ENCODE measurements around the gene DLG2.

DLG2 gene

DNA sequence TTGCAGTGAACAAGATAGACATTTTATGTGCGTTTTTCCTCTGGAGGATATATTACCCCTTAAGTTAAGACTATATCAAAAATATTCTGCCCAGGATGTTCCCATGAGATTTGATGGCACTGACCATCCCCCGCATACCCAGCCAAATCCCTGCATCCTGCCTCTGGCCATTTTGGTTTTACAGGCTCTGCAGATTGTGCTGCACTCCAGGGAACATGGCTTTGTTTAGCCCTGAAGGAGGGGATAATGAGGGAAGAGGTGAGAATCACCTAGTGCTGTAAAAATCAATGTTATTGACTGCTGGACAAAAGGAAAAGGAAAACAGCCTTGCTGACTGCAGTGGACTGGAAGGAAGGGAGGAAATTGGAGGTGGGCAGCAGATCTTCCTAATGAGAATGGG lies 717.4 kb downstream of the DLG2 start:
- no peak for TF ChIP-seq CTCF (IDR thresholded peaks at IDR 0.05; ENCODE audit: low read depth, low read length, missing control alignments)
- DNase-seq (ENCODE audit: low read depth), result no peak
- no peak overlapping the region for H3K4me3 ChIP-seq (ENCODE audit: low read depth, low read length)

- no peak for TF ChIP-seq CTCF (IDR thresholded peaks at IDR 0.05; ENCODE audit: low read depth, low read length, missing control alignments)
- H3K4me3 ChIP-seq (ENCODE audit: low read depth, low read length), result no peak overlapping the region
- no peak for DNase-seq (ENCODE audit: low read depth)
Observed at GRCh38 chr11:84906995-84907394, 720.1 kb downstream of the DLG2 start.

DNA sequence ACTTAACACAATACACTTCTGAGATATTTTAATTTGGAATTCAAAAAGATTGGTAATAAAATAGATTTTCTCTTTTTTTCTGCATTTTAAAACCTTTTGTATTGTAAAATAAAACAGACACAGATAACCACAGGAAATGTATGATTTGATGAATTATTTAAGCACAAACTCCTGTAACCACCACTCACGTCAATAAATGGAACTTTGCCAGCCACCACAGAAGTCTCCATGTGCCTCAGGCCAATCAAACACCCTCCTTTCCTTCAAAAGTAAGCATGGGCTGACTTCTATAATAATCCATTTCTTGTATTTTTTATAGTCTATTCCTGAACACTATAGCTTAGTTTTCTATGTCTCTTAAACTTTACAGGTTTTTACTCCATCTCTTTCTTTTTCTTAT lies 721.7 kb downstream of the DLG2 start:
- no peak for TF ChIP-seq CTCF (IDR thresholded peaks at IDR 0.05; ENCODE audit: low read depth, low read length, missing control alignments)
- no peak for DNase-seq (ENCODE audit: low read depth)
- no peak overlapping the region for H3K4me3 ChIP-seq (ENCODE audit: low read depth, low read length)

GRCh38 chr11:84902445-84902844 lies 724.7 kb downstream of the DLG2 start:
- no peak overlapping the region for H3K4me3 ChIP-seq (ENCODE audit: low read depth, low read length)
- DNase-seq (ENCODE audit: low read depth), result no peak
- no peak for TF ChIP-seq CTCF (IDR thresholded peaks at IDR 0.05; ENCODE audit: low read depth, low read length, missing control alignments)

DNA sequence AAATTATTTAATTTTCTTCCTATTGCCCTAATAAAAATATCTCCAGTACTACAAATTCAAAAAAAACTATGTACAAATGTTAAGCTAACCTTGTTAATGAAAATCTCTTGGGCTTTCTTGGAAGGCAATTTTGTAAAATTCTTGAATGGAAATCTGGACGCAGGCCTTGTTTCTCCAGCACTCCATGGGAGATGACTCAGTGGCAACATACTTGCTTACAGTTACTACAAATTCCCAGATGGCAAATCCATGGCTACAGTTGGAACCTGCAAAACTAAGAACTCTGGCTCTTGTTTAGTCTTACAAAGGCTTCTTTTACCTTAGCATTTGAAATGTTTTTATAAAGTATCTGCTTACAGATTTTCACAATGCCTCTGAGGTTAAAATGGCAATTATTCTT lies 725.2 kb downstream of the DLG2 start:
- TF ChIP-seq CTCF (IDR thresholded peaks at IDR 0.05; ENCODE audit: low read depth, low read length, missing control alignments), result no peak
- DNase-seq (ENCODE audit: low read depth), result no peak
- no peak overlapping the region for H3K4me3 ChIP-seq (ENCODE audit: low read depth, low read length)

- DNase-seq (ENCODE audit: low read depth), result no peak
- TF ChIP-seq CTCF (IDR thresholded peaks at IDR 0.05; ENCODE audit: low read depth, low read length, missing control alignments), result peak; percentile 41
- no peak overlapping the region for H3K4me3 ChIP-seq (ENCODE audit: low read depth, low read length)
Observed at GRCh38 chr11:84899740-84900139, 727.4 kb downstream of the DLG2 start.

- no peak for DNase-seq (ENCODE audit: low read depth)
- TF ChIP-seq CTCF (IDR thresholded peaks at IDR 0.05; ENCODE audit: low read depth, low read length, missing control alignments), result no peak
- no peak overlapping the region for H3K4me3 ChIP-seq (ENCODE audit: low read depth, low read length)
Observed at GRCh38 chr11:84899134-84899533, 728.0 kb downstream of the DLG2 start.

Measured in GM12864 (cell line).